ENCODE measurements around the gene SLC48A1.

DNA sequence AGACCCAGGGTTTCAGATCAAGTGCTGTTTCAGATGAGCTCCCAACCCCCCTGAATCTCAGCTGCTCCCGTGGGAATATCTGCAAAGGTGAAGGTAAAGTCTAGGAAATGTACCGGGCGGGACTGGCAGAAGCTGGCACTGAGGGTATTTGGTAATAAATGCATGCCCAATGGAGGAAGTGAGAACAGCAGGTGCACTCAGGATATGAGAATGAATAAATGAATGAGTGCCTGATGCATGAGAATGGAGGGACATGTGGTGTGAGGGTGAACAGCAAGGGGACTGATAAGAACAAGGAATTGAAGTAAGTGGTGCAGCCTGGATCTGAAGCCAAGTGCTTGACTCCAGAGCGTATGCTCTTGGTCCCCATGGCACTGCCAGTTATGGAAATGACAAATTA lies 25.9 kb upstream of the SLC48A1 start:
- no peak for TF ChIP-seq BACH2 (CRISPR knock-in tag; IDR thresholded peaks at IDR 0.05; ENCODE audit: borderline replicate concordance)
- no peak for TF ChIP-seq ZFP30 (CRISPR knock-in tag; IDR thresholded peaks at IDR 0.05)
- no peak for TF ChIP-seq TOX (CRISPR knock-in tag; IDR thresholded peaks at IDR 0.05; ENCODE audit: borderline replicate concordance)
- no peak for TF ChIP-seq SNAI2 (CRISPR knock-in tag; IDR thresholded peaks at IDR 0.05)

All from SK-N-SH treated with all-trans-retinoic acid at 6 μM for 48 hours (cell line).